SK-N-MC (cell line): ENCODE data around the gene KCNH1.

Experiments used
- DNase-seq: peaks from one replicate; pipeline ENCODE4 v3.0.0-alpha.2; 2011; ENCODE audit warnings: low read depth, low spot score
- H3K27ac ChIP-seq: fragments of 200-600 bp; sonication (generic); 2 replicates; pipeline ENCODE4 v1.5.1; 2016; ENCODE audit warnings: mixed run types
- H3K36me3 ChIP-seq: fragments of 200-600 bp; sonication (generic); 2 replicates; pipeline ENCODE4 v1.6.1; 2017; ENCODE audit warnings: antibody characterized with exemption, low read length, mixed read lengths; ENCODE audit not compliant: insufficient read depth
- H3K4me3 ChIP-seq: fragments of 200-600 bp; sonication (generic); 2 replicates; pipeline ENCODE4 v1.5.1; 2016
- H3K9ac ChIP-seq: fragments of 200-600 bp; sonication (generic); 2 replicates; pipeline ENCODE4 v1.8.0; 2017; ENCODE audit warnings: mixed run types, mixed read lengths; ENCODE audit not compliant: insufficient read length
- H3K9me3 ChIP-seq: fragments of 200-600 bp; sonication (generic); 2 replicates; pipeline ENCODE4 v1.6.1; 2017; ENCODE audit warnings: low read depth, mild to moderate bottlenecking, antibody characterized with exemption, low read length, moderate library complexity, mixed read lengths
- EZH2 ChIP-seq: fragments of 200-600 bp; sonication (generic); IDR thresholded peaks from one replicate; pipeline ENCODE4 v1.6.1; 2017; ENCODE audit warnings: antibody characterized with exemption
- FOXP2 ChIP-seq: optimal IDR thresholded peaks from 2 replicates; pipeline ENCODE3; 2011; ENCODE audit warnings: mild to moderate bottlenecking, moderate library complexity; ENCODE audit not compliant: insufficient read depth; ENCODE audit errors: extremely low read length, control extremely low read depth
- POLR2AphosphoS5 ChIP-seq: IDR thresholded peaks from 2 replicates; pipeline ENCODE4 v1.6.1; 2012; ENCODE audit warnings: mild to moderate bottlenecking, low read depth, low read length, borderline replicate concordance

Gene KCNH1

DNA sequence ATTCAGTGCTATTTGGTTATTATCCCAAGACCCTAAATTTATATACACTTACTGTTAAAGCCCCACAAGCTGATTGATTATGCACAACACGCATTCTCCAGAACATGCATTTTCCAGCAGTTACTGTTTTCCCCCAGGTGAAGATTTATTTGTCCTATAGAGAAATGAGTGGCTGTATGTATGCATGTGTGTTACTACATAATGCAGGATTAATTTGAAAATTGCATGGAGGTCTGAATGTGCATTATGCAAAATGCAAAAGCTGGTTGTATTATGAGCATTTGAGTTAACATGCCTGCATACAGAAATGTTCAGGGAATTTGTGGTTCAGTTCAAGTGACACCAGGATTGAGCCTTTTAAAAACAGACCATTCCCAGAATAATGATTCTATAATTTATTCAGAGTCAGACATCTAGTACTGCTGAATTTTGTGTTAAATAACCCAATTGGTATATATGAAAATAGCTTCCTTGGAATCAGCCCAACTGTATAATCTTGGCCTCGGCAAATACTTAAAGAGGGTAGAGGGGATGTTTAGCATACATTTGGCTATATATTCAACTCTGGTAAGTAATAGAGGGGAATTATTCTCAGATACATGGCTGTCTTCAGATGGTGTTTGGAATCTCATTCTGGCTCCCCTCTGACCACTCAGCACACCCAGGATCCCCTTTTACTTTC lies 485.2 kb downstream of the KCNH1 start:
- Histone ChIP-seq H3K27ac (no peak overlapping the region), H3K9me3 (no peaks in the 10 kb centered on the region), H3K9ac (no peak overlapping the region), H3K36me3 (no peaks in the 10 kb centered on the region), H3K4me3 (no peak overlapping the region)
- DNase-seq, result no peak
- TF ChIP-seq EZH2, result no peak
- TF ChIP-seq POLR2AphosphoS5, result no peak
- no peak for TF ChIP-seq FOXP2

DNA sequence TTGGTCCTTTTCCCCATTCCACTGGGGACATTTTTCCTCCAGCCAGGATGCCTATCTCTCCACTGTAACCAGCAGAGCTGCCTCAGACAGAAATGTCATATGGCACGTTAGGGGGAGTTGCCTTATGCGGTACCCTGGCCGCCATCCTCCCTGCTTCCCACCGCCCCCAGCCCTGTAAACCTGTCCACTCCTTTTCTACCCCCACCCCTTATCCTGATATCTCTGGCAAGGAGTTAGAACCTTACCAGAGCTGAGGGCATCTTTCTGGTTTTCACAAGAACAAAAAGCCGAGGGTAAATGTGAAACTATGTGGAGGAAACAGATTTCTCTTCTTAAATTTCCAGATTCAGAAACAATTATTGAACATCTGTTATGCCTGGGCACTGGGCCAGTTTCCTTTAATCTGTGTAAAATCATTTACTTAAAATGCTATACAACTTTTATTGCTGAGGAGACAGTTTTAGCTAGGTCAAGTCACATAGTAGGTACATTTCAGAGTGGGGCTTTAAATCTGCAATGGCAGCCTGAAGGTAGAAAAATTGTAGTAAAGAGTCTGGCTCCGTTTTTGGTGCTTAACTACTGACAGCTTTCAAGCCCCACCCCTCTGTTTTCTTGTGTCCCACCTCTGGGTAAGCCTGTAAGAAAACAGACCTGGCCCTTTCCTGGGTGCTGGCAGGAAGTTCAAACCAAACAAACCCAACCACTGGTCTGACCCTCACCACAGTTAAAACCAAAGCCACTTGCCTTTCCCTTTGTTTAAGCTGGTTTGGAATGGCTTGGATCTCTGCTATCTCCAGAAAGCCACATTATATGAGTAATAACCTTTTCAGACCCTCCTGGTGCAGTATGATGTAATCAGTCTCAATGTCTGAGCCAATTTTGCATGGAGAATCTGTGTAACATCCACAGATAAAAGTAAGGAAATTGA lies 486.3 kb downstream of the KCNH1 start:
- Histone ChIP-seq H3K27ac (no peak overlapping the region), H3K4me3 (no peak overlapping the region), H3K9ac (no peak overlapping the region), H3K9me3 (no peaks in the 10 kb centered on the region), H3K36me3 (no peaks in the 10 kb centered on the region)
- TF ChIP-seq EZH2 (no peak), FOXP2 (no peak), POLR2AphosphoS5 (no peak)
- no peak for DNase-seq

DNA sequence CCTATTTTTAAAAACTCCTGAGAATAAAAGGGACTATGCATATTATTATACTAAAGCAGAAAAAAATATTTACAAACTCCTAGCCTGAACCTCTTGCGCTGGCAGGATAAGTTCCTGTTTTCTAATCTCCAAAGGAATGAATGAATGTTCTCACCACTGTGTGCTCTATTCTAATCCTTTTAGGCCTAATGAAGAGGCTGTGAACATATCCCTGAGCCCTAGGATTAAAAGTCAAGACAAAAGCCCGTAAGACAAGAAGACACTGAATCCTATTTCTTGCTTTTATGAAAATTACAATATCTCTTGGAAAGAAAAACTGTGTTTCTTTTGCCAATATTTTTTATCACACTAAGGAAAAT lies 487.7 kb downstream of the KCNH1 start:
- Histone ChIP-seq H3K36me3 (no peaks in the 10 kb centered on the region), H3K4me3 (no peak overlapping the region), H3K27ac (no peak overlapping the region), H3K9me3 (no peaks in the 10 kb centered on the region), H3K9ac (no peak overlapping the region)
- DNase-seq, result no peak
- no peak for TF ChIP-seq FOXP2

DNA sequence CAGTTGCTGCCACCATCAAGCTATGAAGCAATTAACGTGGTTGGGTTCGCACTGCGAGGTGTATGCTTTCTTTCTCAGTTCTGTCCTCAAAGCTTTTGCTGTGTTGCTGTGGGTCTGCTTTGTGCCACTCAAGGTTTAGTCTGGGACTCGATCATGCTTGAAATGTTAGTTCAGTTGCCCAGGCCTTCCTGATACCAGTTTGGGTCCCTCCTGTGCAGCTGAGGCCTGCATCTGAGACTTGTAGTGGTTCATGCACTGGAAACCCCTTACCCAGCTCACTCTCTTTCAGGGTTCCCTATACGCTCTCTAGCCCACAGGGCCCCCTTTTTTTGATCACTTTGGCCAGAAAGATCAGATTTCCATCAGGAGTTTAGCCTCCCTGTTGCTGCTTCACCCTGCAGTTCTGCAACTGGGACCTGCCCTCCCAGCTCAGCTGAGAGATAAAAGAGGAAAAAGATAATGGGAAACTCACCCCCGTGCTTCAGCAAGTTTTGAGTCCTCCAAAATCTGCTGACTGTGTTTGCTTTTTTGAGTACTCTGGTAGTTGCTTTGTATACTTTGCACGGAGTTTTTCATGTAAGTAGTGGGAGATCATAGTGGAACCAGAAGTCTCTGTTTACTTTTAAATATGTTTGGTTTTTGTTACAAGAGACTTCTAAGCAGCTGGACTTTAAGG lies 488.2 kb downstream of the KCNH1 start:
- no peak for DNase-seq
- Histone ChIP-seq H3K4me3 (no peak overlapping the region), H3K27ac (no peak overlapping the region), H3K9me3 (no peaks in the 10 kb centered on the region), H3K9ac (no peak overlapping the region), H3K36me3 (no peaks in the 10 kb centered on the region)
- no peak for TF ChIP-seq FOXP2
- TF ChIP-seq EZH2, result no peak
- no peak for TF ChIP-seq POLR2AphosphoS5

DNA sequence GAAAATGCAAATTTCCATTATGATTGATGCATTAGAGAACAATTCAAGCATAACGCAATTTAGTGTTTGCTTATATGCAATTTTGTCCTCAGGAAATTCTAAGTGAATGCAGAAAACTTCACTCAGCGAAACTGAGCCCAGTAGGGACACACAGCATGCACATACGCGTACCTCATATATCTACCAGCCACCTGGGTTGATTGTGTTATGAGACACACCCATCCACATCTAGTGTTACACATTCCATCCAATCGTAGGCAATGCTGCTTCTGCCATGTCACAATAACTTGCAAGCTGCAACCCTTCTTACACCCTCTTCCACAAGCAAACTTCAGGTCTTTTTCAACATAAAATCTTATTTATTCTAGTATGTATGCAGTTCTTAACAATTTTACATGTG lies 492.4 kb downstream of the KCNH1 start:
- Histone ChIP-seq H3K9ac (no peak overlapping the region), H3K36me3 (no peaks in the 10 kb centered on the region), H3K9me3 (no peaks in the 10 kb centered on the region), H3K27ac (no peak overlapping the region), H3K4me3 (no peak overlapping the region)
- no peak for TF ChIP-seq FOXP2
- TF ChIP-seq EZH2, result no peak
- TF ChIP-seq POLR2AphosphoS5, result no peak
- no peak for DNase-seq

DNA sequence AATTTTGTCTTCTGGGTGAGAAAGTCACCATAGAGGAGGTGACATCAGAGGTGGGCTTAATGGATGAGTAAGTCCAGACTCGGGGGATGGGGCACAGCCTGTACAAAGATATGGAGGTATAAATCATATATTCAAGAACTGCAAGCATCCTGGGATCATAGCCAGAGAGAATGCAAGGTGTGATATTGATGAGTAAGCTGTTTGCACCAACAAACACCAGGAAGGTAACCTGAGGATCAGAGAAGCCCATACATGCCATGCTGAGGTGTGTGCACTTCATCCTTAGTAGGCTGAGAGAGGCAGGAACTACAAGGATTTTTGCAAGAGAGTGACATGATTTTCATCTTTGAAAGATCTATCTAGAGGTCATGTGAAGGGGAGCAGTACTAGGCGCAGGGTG lies 498.8 kb downstream of the KCNH1 start:
- DNase-seq, result no peak
- H3K27ac ChIP-seq, result no peak overlapping the region
- H3K9me3 ChIP-seq, result no peaks in the 10 kb centered on the region
- TF ChIP-seq POLR2AphosphoS5 (no peak), EZH2 (no peak)
- H3K36me3 ChIP-seq, result no peaks in the 10 kb centered on the region
- H3K9ac ChIP-seq, result no peak overlapping the region
- no peak overlapping the region for H3K4me3 ChIP-seq

DNA sequence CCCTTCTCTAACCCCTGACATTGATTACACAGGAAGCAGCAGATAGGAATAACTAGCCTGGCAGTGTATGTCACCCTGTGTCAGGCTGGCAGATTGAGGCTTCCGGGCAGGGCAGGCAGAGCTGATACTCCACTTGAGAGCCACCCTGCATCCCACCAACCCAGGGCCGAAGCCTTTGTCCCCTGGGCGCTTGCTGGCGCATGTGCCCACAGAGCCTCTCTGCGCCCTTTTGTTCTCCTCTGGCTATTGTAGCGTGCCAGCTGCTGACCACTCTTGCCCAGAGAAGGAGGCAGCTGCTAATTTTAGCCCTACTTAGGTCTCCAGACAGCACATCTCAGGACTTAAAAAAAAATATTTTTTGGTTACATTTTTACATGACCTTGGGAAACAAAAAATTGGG lies 500.3 kb downstream of the KCNH1 start:
- no peaks in the 10 kb centered on the region for H3K36me3 ChIP-seq
- TF ChIP-seq POLR2AphosphoS5 (no peak), EZH2 (no peak), FOXP2 (no peak)
- H3K9ac ChIP-seq, result no peak overlapping the region
- no peak overlapping the region for H3K27ac ChIP-seq
- no peak for DNase-seq
- no peaks in the 10 kb centered on the region for H3K9me3 ChIP-seq
- H3K4me3 ChIP-seq, result no peak overlapping the region

DNA sequence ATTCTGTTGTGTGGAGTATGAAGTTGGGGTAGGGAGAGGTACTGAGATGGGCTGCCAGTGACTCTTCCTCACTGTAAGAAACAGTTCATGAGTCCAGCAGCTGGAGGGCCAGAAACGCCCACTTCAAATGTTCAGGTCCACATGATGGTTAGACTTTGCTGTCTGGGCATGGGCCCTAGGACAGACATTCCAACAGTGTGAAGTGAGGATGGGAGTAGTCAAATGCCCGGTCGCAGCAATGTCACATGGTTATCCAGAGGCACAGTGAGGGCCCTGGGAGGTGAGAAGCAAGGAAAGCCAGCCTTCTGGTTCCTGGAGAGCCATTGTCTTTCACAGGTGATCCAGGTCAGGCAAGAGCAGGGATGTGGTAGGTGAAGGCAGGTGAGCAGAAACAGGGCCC lies 500.8 kb downstream of the KCNH1 start:
- Histone ChIP-seq H3K27ac (no peak overlapping the region), H3K9ac (no peak overlapping the region), H3K9me3 (no peaks in the 10 kb centered on the region), H3K4me3 (no peak overlapping the region), H3K36me3 (no peaks in the 10 kb centered on the region)
- no peak for DNase-seq
- TF ChIP-seq POLR2AphosphoS5 (no peak), EZH2 (no peak), FOXP2 (no peak)

DNA sequence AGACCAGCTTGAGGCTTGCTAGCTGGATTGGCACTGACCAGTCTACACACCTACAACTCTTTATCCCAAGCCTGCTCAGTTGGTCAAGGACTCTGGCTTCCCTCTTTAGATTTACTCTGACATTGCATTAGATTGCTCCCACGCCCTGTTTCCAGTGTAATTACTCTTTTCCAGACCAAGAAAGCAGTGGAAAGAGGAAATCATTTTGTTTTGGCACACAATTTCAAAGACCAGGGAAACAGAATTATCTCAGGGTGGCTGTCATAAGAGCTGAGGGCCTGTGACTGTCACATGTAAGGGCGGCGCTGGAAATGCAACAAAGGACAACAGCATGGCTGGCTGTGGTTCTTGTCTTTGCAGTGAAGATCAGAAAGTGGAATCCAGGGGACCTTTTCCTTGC lies 502.5 kb downstream of the KCNH1 start:
- no peak for DNase-seq
- no peaks in the 10 kb centered on the region for H3K9me3 ChIP-seq
- H3K9ac ChIP-seq, result no peak overlapping the region
- no peak overlapping the region for H3K4me3 ChIP-seq
- no peaks in the 10 kb centered on the region for H3K36me3 ChIP-seq
- no peak overlapping the region for H3K27ac ChIP-seq
- TF ChIP-seq FOXP2, result no peak
- no peak for TF ChIP-seq EZH2
- TF ChIP-seq POLR2AphosphoS5, result no peak
